Mesenteric fat pad (tissue), 1 donor: ENCODE measurements around the gene PPP1R1A. TPM values are rescaled to one million over a fixed set of nuclear protein-coding genes. Genes with fewer than 3 reads are reported as not detected.
A peak's percentile ranks its signal among the peaks of the same experiment; 100 is the strongest.

Source experiments
- DNase-seq: peaks from one replicate; pipeline ENCODE4 v3.0.0-alpha.2; 2020; ENCODE audit warnings: low spot score
- total RNA-seq: library from RNA; stranded (reverse); fragmentation: NEBNext Ultra II Directional; extraction: Animal tissue kit (Norgen Biotek cat#: 25700); gene quantifications from one replicate; pipeline ENCODE4 v1.2.1, GENCODE V29; 2021
- donor health status: DM: yes; HTN: yes; CAD: no.

Gene PPP1R1A
- total RNA-seq, 1 donor from 2014 or later = 184 TPM

DNA sequence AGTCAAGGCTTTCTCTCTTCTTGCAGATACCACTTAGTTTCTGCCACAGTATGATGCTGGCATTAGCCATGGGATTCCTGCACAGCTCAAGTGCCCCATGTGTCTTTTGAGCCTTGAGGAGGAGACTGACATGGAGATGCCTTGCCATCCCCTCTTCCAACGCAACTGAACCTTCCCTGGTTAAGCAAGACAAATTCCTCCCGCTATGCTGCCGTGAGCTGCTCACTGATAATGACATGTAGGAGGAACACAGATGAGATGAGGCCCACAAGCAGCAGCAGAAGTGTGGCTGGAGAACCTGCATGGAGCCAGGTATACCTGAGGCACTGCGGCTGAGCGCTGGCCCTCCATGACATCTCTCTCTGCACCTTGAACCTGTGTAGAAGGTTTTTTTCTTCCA, 15.4 kb upstream of the PPP1R1A start:
- DNase-seq = no peak

DNA sequence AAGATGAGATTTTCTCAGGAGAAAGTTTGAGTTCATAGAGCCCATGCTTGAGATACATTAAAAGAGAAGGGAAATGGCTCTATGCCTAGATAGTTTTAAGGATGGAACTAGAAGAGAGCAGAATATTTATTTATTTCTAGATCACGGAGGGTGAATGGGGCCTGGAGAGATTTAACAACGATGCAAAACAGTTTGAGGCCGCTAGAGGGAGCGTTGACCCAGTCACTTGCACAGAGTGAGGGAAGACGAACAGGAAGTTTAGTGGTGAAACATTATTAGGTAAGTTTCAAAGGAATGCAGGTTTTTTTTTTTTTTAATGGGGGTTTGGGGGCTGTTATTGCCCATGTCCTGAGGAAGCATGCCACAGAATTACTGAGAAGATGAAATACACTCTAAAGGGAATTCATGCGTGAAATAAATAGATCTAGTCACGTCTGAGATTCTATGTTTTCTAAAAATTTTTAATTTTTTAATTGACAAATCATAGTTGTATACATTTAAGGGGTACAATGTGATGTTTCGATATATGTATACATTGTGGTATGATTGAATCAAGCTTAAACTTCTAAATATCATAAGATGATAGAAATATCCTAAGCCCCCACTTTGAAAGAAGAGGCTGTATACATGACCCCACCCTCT, 14.8 kb upstream of the PPP1R1A start:
- peak; percentile 39 for DNase-seq

DNA sequence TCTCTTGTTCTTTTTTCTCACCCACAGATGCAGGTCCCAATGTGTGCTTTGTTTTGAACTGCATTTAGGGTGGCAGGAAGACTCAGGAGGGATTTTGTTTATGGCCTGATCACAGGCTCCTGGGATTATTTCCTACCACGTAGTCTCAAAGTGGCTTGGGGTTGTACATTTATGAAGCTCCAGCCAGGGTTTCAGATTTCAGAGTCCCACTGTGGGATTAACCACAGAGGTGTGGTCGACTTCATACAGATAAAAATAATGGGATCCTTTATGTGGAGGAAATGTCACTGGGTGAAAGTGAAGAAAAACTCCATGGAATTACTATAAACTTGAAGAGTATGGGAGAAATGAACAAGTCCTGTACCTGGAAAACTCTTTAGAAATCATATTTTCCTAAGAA, 14.2 kb upstream of the PPP1R1A start:
- no peak for DNase-seq

DNA sequence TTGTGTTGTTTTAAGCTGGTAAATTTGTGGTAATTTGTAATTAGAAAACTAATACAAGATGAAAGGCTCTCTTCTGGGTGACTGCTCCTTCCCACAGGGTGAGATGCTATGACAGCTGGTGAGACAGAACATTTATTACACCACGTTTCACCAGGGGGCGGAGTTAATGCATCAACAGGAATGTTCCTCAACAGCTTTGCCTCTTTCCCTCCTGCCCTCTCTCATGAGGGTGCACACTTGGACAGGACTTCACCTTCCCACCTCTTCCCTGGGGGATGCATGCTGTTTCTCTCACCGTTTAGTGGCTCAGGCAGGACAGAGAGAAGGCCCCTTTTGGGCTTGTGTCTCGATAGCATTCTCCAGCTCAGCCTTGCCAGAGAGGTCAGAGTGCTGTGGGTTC, 13.4 kb upstream of the PPP1R1A start:
- peak; percentile 41 for DNase-seq

DNA sequence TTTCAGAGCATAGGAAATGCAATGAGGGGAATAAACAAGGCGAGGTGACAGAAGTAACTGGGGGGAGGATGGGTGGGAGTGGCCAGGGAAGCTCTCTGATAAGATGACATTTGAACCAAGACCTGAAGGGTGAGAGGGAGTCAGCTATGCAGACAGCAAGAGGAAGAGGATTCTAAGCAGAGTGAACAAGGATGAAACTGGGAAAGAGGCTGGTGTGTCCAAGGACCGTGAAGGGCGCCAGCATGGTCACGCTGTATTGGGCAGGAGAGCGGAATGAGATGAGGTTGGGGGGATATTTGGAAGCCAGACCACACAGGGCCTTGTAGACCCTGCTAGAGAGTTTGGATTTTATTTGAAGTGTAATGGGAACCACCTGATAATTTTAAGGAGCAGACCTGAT, 10.5 kb upstream of the PPP1R1A start:
- peak; percentile 30 for DNase-seq

DNA sequence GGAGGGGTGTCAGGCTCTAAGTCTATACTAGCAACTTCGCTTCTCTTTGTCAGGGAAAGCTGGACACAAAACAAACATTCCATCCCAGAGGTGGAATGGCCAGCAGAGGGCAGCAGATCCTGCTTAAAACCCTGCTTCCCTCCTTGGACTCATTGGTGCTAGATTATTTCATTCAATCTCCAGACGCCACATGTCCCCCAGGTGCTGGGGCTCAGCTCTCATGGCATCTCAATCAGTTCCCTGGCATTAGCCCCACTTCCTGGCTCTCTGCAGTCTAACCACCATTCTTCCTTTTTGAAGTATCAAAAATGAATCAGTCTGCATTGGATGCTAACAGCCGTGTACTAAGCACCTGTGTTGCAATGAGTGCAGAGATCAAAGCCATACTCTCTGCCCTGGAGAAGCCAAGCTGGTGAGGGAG, 8.1 kb upstream of the PPP1R1A start:
- no peak for DNase-seq

DNA sequence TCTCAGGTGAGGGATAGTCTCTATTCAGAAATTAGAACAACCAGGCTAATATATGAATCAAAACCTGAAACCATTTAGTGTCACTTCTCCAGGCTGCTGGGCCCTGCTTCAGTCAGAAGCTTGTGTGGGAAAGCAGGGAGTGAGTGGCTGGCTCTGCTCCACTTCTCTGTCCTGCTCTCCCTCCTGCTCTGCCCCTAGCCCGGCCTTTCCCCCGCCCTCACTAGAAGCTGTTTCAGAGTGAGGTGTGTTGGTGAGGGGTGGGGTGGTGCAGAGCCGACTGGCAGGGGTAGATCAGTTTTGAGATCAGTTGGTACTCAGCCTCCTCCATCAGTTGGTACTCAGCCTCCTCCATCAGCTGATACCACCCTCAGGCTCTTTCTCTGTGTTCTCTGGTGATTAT, 7.0 kb upstream of the PPP1R1A start:
- DNase-seq = no peak

DNA sequence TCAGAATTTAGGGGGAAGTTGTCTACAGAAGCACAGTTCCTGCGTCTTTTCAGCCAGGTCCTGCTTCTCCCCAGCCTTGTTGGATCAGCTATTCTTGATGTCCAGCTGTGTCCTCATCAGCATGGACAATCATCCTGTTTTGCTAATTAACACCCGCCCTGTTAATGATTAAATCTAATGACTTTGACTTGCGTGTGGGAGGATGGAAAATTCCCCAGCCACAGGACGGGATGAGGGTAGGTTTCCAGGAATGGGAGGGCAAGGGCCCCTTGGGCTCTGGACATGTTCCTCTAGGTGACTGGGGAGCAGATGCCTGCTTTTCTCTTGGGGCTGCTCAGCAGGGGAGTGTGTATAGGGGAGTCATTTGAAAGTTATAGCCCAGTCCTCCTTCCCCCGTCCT, 5.3 kb upstream of the PPP1R1A start:
- no peak for DNase-seq

DNA sequence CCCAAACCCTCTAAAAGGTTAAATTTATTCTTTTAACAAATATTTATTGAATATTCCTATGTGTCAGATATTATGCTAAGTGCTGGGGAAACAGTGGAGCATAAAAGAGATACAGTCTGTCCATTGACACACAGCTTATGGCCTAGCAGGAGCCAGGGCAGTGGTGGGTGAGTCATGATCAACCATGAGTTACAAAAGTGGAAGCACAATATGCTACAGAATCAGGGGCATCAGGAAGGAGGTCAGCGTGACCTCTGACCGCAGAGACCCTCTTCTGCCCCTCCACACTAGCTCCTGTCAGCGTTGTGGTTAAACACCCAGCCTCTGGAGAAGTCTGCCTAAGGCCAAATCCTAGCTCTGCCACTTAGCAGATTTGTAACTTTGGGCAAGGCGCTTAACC, 4.7 kb upstream of the PPP1R1A start:
- no peak for DNase-seq

DNA sequence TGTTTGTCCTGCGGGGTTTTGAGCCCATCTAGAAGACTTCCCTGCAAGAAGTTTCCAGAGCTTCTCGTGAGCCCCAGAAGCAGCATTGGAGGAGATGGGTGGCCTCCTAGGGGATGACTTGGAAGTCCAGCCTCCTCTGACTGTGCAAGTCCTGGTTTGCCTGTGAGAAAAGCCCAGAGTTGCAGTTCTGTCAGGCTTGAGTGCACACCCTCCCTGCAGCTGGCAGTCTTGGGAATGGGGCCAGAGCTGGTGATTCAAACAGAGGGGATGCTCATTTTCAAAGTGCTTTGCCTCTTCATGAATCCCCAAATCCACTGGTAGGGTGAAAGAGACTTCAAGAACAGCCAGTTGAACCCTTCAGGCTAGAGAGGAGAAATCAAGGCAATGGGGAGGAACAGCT, 3.9 kb upstream of the PPP1R1A start:
- DNase-seq = no peak

DNA sequence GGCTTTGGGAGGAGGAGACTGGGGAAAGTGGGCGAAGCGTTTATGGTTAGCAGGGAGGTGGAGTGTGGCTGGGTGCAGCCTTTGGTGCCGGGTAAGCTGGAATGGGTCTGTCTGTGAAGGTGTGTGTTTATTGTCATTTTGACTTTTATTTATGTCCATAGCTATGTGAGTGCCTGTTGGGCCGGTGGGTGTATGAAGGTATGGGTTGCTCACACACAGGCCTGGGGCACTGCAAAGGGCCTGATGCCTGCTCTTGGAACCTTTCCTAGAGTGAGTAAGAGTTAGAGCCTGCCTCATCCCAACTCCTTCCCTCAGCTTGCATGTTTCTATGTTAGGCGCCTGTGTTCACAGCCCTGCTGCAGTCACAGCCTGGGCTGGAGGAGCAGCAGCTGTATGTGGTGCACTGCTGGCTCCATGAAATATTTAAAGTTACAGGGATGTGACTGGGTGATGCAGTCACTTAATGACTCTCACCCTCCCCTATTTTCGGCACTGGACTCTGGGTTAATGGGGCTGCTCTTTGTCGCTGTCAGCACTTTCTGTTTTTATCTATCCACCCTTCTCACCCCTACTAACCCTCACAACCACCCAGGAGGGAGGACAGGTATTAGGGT, 2.6 kb upstream of the PPP1R1A start:
- DNase-seq = no peak

DNA sequence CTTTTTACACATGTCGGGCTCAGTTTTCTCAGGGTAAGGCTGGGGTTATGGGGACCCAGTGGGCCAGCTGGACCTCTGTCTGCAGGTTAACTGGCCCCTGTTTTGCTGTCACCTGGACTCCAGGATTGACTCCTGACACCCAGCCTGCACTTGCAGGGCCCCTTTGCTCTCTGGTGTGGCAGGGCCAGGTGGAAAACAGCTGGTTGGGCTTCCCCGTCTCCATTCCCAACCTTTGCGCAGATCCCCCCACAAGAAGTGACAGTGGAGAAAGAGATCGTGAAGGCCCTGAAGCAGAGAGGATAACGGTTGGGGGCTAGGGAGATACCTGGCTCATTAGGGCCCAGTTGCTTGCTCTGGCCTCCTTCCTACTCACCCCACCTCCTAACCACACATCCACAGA, 1.5 kb upstream of the PPP1R1A start:
- DNase-seq = no peak

DNA sequence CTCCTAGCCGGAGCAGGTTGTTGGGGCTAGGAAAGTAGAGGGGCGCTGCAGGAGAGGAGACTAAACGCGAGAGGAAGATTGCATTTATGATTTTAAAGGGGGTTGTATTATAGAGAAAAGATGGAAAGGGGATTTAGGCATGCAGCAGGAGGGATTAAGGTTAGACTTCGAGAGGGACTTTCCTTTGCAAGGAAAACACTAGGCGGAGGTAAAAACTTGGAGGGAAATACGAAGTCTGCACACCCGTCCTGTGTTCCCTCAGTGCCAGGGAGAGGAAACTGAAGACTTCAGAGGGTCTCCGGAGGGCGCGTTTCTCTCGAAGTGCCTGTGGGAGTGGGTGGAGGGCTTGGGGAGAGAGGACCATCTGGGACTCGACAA, 420 bp upstream of the PPP1R1A start:
- no peak for DNase-seq

DNA sequence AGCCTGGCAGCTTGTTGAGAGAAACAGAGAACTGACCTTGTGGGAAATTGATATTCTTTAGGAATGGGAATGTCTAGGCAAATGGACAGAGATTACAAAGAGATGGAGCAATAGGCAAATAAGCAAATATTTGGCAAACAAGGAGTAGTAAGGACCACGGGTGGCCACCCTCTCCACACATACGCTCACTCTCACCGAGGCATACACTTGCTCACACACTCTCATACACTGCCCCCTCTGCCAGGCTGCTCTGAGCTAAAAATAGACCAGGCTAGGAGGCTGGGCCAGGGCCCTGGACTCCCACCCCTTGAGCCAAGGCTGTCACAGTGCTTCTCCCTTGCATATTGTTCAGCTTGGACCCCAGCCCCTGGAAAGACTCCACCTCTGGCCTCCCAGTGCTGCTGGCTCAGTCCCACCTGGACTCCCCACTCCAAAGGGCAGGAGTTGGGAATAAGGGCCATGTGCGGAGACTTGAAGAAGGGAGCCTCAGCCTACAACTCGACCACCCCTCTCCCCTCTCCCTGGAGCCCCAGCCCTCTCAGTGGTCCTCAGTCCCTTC, 1.1 kb downstream of the PPP1R1A start:
- no peak for DNase-seq

DNA sequence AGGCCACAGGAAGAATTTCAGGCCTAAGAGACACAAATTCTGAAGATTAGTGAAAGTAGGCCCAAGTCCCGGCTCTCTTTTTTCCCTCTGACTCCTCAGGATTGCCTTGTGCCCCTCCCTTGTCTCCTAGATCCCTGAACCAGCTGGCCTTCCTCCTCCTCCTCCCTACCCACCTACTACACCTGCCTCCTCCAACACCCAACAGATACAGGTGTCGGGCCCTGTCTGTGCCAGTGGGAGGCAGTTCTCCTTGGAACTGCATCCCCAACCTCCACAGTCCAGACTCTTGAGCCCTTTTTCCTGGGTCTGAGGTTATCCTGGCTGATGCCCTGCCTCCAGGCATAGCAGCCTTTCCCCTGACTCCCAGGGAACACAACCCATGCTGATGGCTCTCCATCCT, 1.8 kb downstream of the PPP1R1A start:
- no peak for DNase-seq

DNA sequence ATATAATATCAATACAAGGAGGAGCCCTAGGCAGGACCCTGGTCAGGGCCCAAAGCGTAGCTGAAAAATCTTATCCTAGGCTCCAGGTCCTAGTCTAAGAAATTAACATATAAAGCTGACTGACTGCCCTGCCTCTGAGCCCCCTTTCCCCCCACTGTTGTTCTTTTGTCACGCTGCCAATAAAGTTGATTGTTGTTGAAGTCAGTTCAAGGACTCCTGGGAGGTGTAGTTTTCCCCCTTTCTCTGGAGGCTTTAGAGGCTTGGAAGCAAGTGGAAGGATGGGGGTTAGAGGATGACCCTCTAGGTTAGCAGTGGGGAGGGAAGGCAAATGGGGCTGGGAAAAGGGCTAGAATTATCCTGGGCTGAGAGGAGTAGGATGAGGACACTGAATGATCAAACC, 3.2 kb downstream of the PPP1R1A start:
- no peak for DNase-seq

DNA sequence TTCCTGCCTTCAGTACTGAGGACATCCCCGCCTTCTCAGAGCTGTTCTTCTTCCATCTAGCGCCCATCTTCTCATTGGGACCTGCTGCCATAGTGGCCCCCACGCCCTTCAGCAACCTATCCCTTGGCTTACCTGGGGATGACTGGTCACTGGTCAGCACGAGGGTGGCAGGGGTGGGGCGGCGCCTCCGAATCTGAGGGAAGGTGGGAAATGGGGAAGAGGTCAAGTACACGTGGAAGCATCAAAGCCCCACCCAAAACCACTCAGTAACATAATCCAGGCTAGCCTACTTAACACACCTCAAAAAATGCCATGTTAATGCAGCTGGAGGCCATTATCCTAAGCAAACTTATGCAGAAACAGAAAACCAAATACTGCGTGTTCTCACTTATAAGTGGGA, 4.3 kb downstream of the PPP1R1A start:
- no peak for DNase-seq

DNA sequence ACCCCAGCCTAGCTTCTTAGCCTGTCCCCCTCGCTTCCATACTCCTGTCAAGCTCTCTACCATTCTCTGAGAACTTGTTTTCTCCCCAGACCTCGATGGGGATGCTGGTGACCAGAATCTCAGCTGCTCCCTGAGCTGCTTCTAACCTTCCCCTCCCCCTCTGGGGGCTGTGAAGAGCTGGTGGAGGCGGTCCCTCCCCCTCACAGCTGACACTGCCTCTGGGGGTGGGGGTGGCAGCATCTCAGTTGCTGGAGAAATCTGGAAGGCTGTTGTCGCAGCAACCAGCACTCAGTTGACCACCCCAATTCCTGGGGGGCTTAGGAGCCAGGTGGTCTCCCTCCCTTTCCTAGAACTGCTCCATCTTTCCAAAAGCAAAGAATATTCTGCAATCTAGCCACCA, 4.7 kb downstream of the PPP1R1A start:
- no peak for DNase-seq

DNA sequence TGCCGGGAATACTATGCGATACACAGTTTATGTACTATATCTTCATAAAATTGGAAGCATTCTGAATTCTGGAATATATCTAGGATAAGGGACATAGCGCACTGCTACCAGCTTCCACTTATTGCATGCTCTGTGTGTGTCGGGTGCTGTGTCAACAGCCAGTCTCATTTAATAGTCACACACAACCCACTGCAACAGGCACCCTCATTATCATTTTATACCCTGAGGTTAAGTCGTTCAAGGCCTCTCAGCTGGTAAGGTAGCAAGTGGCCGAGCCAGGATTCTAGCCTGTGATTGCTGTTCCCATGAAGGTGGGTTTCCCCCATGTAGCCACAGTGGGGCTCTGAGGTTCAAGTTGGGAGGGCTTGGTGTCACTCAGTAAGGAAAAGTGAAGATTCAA, 7.0 kb downstream of the PPP1R1A start:
- no peak for DNase-seq

DNA sequence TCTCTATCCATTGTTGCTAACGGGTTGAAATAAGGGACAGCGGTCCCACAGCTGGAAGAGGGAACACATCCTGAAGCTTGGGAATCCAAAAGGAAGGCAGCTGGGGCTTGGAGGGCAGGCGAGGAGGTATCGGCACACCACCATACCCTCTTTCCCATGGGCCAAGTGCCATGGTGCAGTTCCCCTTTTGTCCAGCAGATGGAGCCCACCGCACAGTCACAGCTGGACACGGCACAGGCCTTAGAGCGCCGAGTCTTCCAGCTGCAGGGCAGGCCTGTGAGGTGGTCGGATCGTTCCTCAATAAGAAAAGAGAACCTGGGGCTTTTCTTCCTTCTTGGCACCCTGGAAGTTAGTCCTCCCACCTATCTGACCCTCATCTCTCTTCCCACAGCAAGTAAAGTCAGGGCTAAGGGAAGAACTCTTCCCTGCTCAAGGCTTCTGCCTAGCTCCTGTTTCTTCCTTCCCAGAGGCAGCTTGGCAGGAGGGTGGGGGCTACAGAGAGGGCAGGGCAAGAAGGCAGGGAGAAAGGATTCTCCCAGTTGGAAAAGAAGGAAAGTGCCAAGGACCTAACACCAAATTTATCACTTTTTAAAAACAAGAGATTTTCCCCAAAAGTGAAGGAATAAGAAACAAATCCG, 8.6 kb downstream of the PPP1R1A start:
- peak; percentile 95 for DNase-seq

DNA sequence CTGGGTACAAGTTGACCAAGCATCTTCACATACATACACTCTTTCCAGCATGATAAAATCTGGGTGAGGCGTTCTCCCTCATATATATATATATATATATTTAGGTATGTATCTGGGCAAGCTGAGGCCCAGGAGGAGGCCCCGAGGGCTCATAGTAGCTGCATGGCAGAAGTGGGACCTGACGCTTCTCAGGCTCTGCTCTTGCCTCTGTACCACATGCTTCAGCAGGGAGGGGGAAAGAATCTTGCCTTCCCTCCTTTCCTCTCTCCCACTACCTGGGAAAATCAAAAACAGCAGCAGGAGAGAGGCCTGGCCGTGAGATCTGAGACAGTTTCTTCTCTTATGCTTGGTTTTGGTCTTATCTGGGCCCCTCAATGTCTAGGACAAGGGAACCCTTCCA, 9.2 kb downstream of the PPP1R1A start:
- no peak for DNase-seq

DNA sequence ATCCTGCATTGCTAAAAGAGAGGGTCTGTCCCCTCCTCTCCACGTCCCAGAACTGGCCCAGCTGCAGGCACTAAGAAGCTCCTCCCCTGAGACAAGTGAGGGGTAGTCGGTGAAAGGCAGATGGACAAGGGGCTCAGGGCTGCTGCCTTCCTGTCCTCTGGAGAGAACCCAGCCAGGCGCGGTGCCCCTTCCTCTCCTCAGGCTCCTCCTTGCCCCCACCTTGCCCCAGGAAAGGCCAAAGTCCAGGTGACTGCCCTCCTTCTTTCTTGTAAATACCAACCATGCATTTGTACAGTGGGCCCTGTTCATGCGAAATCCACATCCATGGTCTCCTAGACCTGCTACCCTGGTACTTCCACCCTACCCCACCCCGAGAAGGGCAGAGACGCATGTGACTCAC, 9.7 kb downstream of the PPP1R1A start:
- no peak for DNase-seq

DNA sequence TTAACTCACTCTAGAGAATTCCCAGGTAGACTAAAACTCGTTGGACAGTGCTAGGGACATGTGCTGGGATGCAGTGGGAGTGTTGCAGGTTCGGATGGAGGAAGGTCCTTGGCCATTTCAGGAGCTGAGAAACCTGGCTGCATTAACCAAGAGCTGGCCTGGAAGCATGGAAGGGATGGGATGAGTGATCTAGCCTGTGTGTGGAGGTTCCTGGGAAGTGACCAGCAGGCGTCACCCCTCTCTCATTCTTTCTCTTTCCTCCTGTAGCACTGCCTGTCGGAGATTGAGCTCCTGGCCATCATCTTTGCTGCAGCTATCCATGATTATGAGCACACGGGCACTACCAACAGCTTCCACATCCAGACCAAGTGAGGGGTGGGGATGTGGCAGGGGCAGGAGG, 15.6 kb downstream of the PPP1R1A start:
- DNase-seq = no peak
